Upper lobe of left lung (tissue), 6 donors: ENCODE data around the gene RNF14. TPM values are rescaled to one million over a fixed set of nuclear protein-coding genes. Genes with fewer than 3 reads are reported as not detected.

Experiments
- ATAC-seq, 2 donors: fragments of 200-7000 bp; cut with Tn5 transposase; one replicate each; pipeline ENCODE4 v1.9.1; 2022; ENCODE audit warnings: mild to moderate bottlenecking in 2 of 2, moderate library complexity in 2 of 2; ENCODE audit not compliant: low FRiP score in 2 of 2
- DNase-seq, 2 donors: peaks; one replicate each; pipeline ENCODE4 v3.0.0-alpha.2; 2019 to 2020
- H3K27ac ChIP-seq, 4 donors: fragments of 200-600 bp; sonication (generic); one replicate each; pipeline ENCODE4 v1.5.1; 2016 to 2019
- H3K27me3 ChIP-seq, 4 donors: fragments of 200-600 bp; sonication (generic); one replicate each; pipeline ENCODE4 v1.5.1; 2017 to 2019
- H3K36me3 ChIP-seq, 4 donors: fragments of 200-600 bp; sonication (generic); one replicate each; pipeline ENCODE4 v1.5.1; 2016 to 2019
- H3K4me1 ChIP-seq, 4 donors: fragments of 200-600 bp; sonication (generic); one replicate each; pipeline ENCODE4 v1.5.1; 2018 to 2019
- H3K4me3 ChIP-seq, 4 donors: fragments of 200-600 bp; sonication (generic); one replicate each; pipeline ENCODE4 v1.5.1; 2017 to 2019; ENCODE audit warnings: mild to moderate bottlenecking in 2 of 4, moderate library complexity in 1 of 4
- H3K9me3 ChIP-seq, 4 donors: fragments of 200-600 bp; sonication (generic); one replicate each; pipeline ENCODE4 v1.5.1; 2018 to 2019
- EP300 ChIP-seq, 4 donors: sonication (generic); formaldehyde crosslinking; IDR thresholded peaks; one replicate each; pipeline ENCODE4 v1.5.1; 2017; ENCODE audit warnings: antibody characterized with exemption in 4 of 4, control low read depth in 2 of 4
- POLR2A ChIP-seq, 4 donors: fragments of 450-650 bp; IDR thresholded peaks; one replicate each; pipeline ENCODE4 v1.5.1; 2016 to 2017; ENCODE audit warnings: antibody characterized with exemption in 4 of 4, mild to moderate bottlenecking in 2 of 4
- POLR2AphosphoS5 ChIP-seq, 2 donors: sonication (generic); formaldehyde crosslinking; IDR thresholded peaks; one replicate each; pipeline ENCODE4 v1.5.1; 2017; ENCODE audit warnings: antibody characterized with exemption in 2 of 2
- WGBS, 2 donors: methylation state at CpG; one replicate each; pipeline ENCODE4 v1.1.5; 2017 to 2018; 5-methylcytosine and 5-hydroxymethylcytosine counted together
- total RNA-seq, 6 donors: library from RNA; depleted of rRNA in 4 of 6; stranded (reverse); fragments of >200 nt in 4 of 6; gene quantifications; one replicate each; pipeline versions ENCODE4 v1.1.0 to v1.2.1, GENCODE V29; 2016 to 2021
- TF ChIP-seq, protein P1 (sequence below), 6 experiments: fragments of 450-650 bp in 4 of 6; fragments of 200-600 bp in 2 of 6; sonication (generic) in 2 of 6; IDR thresholded peaks; one replicate each; pipeline ENCODE4 v1.5.1; 2016 to 2019; ENCODE audit warnings: antibody characterized with exemption in 6 of 6
- donor health status: DM: no; HTN: no; CAD: no; lungs with moderate emphysema.
- donor health status: DM: no; HTN: yes; CAD: no; lungs with severe emphysema.

Gene RNF14
- total RNA-seq, 6 donors from 2014 or later = 20.3 to 54.6 (median 44.3) TPM

DNA sequence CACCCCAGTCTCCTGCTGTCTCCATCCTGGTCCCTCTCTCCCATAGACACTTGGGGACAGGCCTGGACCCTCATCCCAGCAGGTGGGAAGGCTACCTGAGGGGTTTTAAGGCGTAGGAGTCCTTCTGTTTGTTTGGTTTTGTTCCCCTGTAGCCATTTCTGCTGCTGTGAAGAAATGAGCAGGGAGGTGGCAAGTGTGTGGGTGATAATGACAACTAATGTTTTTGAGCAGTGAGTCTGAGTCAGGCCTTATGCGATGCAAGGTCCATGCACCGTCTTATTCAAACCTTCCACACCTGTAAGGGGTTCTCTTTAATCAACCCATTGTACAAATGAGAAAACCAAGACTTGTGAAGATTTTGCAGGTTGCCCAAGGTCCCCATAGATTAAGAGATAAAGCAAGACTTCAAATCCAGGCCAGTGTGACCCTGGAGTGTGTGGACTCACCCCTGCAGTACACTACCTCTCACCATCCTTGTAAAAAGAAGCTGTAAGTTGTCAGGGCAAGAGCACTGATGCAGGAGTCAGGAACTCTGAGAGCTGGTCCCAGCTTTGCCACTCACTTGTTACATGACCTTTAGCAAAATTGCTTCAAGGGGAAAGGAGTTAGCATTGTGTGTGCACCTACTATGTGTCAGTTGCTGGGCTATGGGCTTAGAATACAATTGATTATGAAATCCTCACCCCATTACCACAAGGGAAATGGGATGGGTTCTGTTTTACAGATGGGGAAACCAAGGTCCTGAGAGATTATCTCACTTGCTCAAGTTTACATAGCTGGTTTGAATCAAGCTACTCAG is 18.5 kb upstream of the RNF14 start:
- Histone ChIP-seq H3K4me1 (peaks cover 46 to 49% (median 47%) of the 10 kb centered on the region in 4 donors), H3K27me3 (no peaks in the 10 kb centered on the region), H3K27ac (peak overlapping the region in 2 of 4 donors; percentile 51 to 67), H3K9me3 (no peaks in the 10 kb centered on the region), H3K4me3 (no peak overlapping the region), H3K36me3 (peaks cover 0 to 37% (median 2%) of the 10 kb centered on the region in 4 donors)
- DNase-seq = no peak
- 87 to 89% methylated on average over 3 of the region's 3 CpGs for WGBS, 2 donors
- no peak for ATAC-seq
- no peak for TF ChIP-seq EP300 (IDR thresholded peaks at IDR 0.05)
- no peak for TF ChIP-seq POLR2AphosphoS5 (IDR thresholded peaks at IDR 0.05)
- TF ChIP-seq, protein P1, sequence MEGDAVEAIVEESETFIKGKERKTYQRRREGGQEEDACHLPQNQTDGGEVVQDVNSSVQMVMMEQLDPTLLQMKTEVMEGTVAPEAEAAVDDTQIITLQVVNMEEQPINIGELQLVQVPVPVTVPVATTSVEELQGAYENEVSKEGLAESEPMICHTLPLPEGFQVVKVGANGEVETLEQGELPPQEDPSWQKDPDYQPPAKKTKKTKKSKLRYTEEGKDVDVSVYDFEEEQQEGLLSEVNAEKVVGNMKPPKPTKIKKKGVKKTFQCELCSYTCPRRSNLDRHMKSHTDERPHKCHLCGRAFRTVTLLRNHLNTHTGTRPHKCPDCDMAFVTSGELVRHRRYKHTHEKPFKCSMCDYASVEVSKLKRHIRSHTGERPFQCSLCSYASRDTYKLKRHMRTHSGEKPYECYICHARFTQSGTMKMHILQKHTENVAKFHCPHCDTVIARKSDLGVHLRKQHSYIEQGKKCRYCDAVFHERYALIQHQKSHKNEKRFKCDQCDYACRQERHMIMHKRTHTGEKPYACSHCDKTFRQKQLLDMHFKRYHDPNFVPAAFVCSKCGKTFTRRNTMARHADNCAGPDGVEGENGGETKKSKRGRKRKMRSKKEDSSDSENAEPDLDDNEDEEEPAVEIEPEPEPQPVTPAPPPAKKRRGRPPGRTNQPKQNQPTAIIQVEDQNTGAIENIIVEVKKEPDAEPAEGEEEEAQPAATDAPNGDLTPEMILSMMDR (IDR thresholded peaks at IDR 0.05) = no peak
- TF ChIP-seq POLR2A (IDR thresholded peaks at IDR 0.05) = no peak

DNA sequence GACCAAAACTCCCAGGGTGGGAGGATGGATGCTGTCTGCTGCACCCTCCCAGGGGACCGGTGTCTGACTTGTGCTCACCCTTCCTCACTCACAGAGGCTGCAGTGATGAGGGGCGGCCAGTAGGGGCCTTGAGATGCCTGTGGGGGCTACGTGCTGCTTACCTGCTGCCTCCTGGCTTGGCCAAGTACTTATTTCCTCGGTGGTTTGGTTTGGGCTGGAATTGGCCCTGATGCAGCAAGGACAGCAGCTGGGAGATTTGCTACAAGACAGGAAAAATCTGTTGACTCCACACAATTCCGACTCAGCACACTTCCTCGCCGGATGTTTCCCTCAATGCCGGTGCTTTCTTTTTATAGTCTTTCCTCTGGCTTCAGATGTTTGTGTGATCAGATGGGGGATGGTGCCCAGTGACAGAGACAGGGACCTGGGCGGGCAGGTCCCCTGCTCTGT is 17.5 kb upstream of the RNF14 start:
- Histone ChIP-seq H3K36me3 (peaks cover 0 to 37% (median 2%) of the 10 kb centered on the region in 4 donors), H3K9me3 (no peaks in the 10 kb centered on the region), H3K27ac (peak overlapping the region in 3 of 4 donors; percentile 56 to 76 (median 67)), H3K4me1 (peaks cover 37 to 42% (median 38%) of the 10 kb centered on the region in 4 donors), H3K4me3 (peak overlapping the region in 1 of 4 donors; percentile 50), H3K27me3 (no peaks in the 10 kb centered on the region)
- DNase-seq (no peak), ATAC-seq (no peak)
- peak in 1 of 2 donors; percentile 66 for TF ChIP-seq POLR2AphosphoS5 (IDR thresholded peaks at IDR 0.05)
- no peak for TF ChIP-seq EP300 (IDR thresholded peaks at IDR 0.05)
- TF ChIP-seq POLR2A (IDR thresholded peaks at IDR 0.05) = no peak
- TF ChIP-seq, protein P1 (IDR thresholded peaks at IDR 0.05) = peak in 2 of 6 experiments; percentile 25 to 27
- WGBS, 2 donors = 25 to 27% methylated on average over 8 to 9 of the region's 9 CpGs

DNA sequence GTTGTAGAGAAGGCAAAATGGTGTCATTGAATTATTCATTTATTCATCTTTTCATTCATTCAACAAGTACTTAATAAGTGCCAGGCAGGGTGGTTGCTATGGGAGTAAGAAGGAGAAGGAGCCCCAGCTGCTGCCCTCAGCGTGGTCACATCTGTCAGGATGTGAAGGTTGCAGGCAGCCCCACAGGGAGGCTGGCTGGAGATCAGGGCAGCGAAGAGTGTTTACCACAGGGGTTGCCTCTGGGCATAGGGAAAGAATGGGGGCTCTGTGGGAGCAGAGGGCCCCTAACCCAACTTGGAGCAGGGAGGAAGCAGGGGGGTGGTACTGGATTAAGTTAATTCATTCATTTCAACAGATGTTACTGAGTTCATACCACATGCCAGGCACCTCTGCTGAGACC is 16.9 kb upstream of the RNF14 start:
- WGBS, 2 donors = 34 to 43% methylated on average over 2 of the region's 2 CpGs
- peak overlapping the region in 1 of 4 donors; percentile 50 for H3K4me3 ChIP-seq

DNA sequence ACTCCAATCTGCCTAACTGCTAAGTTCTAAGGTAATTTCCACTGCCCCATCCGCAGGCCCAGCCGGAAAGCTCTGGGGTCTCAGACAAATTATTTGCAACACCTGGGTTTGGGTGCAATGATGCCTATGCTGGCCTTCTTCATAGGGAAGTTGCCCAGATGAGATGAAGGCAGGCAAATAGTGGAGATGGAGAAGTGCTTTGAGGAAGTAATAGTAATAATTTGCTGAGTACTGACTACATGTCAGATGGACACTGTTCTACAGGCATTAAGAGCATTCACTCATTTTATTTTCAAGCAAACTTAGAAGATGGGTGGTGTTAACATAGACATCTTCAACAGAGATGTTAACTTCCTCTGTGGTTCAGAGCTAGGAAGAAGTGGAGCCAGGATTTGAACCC is 14.7 kb upstream of the RNF14 start:
- Histone ChIP-seq H3K4me3 (peak overlapping the region; percentile 0 to 50 (median 28)), H3K27me3 (no peaks in the 10 kb centered on the region), H3K27ac (peak overlapping the region in 3 of 4 donors; percentile 50 to 76 (median 67)), H3K9me3 (no peaks in the 10 kb centered on the region), H3K36me3 (peaks cover 0 to 20% (median 2%) of the 10 kb centered on the region in 4 donors), H3K4me1 (peaks cover 29 to 50% (median 40%) of the 10 kb centered on the region in 4 donors)
- DNase-seq = no peak
- TF ChIP-seq POLR2A (IDR thresholded peaks at IDR 0.05) (no peak), POLR2AphosphoS5 (IDR thresholded peaks at IDR 0.05) (no peak), EP300 (IDR thresholded peaks at IDR 0.05) (no peak)
- TF ChIP-seq, protein P1 (IDR thresholded peaks at IDR 0.05) = no peak
- WGBS, 2 donors = 68 to 91% methylated on average over 2 of the region's 2 CpGs
- peak in 1 of 2 donors; percentile 28 for ATAC-seq

More for the DNA sequence above, 16.9 kb upstream of the RNF14 start:
- peaks cover 0 to 37% (median 2%) of the 10 kb centered on the region in 4 donors for H3K36me3 ChIP-seq
- ATAC-seq = no peak
- DNase-seq = no peak
- peaks cover 30 to 42% (median 36%) of the 10 kb centered on the region in 4 donors for H3K4me1 ChIP-seq
- no peaks in the 10 kb centered on the region for H3K27me3 ChIP-seq
- no peaks in the 10 kb centered on the region for H3K9me3 ChIP-seq
- TF ChIP-seq POLR2A (IDR thresholded peaks at IDR 0.05) (no peak), POLR2AphosphoS5 (IDR thresholded peaks at IDR 0.05) (no peak), EP300 (IDR thresholded peaks at IDR 0.05) (no peak)
- TF ChIP-seq, protein P1 (IDR thresholded peaks at IDR 0.05) = no peak
- peak overlapping the region in 3 of 4 donors; percentile 56 to 76 (median 67) for H3K27ac ChIP-seq
